Activated CD4-positive, alpha-beta T cell treated with anti-CD3 and anti-CD28 coated beads for 24 hours (primary cell): ENCODE data around the gene ANO1.

ENCODE experiments used
- DNase-seq, 2 donors: peaks; one replicate each; pipeline ENCODE4 v3.0.0-alpha.2; 2020; ENCODE audit warnings: low read depth in 2 of 2

Gene ANO1

DNA sequence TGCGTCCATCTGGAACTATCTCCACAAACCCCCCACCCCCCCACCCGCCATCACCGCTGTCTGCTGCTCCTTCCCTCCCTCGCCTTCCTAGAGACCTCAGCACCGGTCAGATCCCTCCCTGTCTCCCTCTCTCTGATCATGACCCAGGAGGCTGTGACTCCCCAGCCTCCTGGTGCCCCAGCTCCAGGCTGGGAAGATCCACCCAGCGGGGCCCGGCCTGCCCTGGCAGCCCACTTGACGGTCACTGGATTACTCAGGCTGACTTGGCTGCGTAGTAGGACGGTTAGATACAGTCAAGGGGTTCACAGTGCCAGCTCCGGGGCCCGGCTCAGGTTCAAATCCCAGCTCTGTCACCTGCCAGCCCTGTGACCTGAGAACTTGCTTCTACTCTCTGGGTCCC is 59.3 kb downstream of the ANO1 start:
- no peak for DNase-seq

GRCh38 chr11:70138403-70138802 is 60.3 kb downstream of the ANO1 start:
- no peak for DNase-seq

DNA sequence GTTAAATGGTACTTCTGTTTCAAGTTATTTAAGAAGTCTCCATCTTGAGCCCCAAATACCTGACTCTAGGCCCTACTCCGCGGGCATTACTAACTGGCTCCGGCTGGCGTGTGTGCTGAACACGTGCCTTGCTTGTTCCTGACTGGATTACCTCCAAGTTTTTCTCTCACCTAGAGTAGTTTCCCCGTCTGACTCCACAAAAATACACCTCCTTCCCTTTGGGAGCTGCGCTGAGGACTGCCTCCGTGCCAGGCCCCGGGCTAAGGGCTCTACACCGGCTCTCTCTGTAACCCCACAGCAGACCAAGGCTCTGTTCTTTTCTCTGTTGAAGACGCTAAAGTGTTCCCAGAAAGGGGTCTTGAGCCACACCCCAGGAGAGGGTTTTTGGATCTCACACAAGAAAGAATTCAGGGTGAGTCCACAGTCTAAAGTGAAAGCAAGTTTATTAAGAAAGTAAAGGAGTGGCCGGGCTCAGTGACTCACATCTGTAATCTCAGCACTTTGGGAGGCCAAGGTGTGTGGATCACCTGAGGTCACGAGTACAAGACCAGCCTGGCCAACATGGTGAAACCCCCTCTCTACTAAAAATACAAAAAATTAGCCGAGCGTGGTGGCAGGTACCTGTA is 61.8 kb downstream of the ANO1 start:
- DNase-seq, result no peak

DNA sequence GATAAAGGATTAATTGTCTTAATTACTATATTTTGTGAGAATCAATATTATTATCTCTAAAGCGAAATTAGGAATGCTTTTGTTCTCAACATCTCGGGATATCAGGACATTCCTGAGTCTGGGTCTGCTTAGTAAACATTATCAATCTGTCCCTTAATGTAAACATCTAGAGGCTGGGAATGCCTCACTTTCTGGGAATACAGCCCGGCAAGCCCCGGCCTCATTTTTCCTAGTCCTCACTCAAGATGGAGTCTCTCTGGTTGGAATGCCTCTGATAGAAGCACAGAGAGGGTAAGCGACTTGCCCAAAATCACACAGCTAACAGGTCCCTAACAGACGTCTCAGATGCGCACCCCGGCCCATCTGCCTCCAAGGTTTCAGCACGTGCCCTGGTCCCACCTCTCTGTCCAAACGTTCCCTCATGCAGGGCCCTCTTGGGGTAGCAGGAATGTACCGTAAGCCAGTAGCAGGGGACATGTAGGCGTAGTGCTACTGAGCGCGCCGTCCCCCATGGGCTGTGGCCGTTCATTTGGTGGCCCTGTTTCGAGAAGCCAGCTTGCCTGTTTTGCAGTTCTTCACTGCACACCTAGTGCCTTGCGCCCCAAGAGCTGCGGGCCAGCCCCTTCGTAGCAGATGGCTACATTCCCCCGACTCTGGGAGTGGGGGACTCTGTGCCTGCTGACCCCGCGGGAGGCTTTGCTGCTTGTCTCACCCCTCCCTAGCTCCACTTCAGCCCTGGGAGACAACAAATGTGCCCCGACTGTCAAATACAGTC is 62.8 kb downstream of the ANO1 start:
- no peak for DNase-seq

- no peak for DNase-seq
These were observed 63.5 kb downstream of the ANO1 start for GRCh38 chr11:70141486-70142220.

DNA sequence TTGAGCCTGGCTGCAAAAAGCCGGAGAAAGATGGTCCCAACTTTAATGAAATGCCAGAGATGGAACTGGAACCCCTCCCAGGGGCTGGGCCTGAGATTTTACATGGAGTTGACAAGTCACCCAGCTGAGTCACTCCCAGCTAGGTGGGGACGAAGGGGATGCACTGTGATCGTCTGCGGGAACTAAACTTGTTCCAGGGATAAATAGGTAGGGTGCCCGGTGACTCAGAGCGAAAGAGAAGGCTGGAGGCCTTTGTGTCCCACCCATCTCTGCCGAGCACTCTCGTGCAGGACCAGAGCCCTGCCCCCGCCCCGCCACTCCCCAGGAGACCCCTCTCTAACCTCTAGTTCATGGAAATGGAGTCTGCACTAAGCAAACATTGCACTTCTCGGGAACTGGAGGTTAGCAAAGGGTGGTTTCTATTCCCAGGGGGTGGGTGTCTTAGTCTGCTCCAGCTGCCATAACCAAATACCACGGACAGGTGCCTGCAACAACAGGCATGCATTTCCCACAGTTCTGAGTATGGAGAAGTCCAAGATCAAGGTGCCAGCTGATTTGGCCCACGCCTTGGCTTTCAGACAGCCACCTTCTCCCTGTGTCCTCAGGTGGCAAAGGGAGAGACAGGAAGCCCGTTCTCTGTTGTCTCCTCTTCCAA is 64.2 kb downstream of the ANO1 start:
- no peak for DNase-seq

DNA sequence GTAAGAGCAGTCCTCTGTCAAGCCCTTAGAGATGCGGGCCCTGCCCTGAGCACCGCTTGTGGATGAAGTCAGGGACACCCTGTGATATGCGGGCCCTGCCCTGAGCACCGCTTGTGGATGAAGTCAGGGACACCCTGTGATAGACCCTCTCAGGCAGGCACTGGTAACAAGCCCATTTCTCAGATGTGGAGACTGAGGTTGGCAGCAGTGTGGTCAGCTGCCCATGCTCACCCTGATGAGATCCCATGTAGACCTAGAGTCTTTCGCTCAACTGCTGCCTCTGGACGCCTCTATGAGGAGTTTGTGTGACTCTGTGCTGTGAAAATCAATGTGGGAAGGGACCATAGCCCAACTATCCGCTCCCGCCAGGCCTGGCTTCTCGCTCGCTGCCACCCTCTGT is 66.1 kb downstream of the ANO1 start:
- DNase-seq, result no peak

DNA sequence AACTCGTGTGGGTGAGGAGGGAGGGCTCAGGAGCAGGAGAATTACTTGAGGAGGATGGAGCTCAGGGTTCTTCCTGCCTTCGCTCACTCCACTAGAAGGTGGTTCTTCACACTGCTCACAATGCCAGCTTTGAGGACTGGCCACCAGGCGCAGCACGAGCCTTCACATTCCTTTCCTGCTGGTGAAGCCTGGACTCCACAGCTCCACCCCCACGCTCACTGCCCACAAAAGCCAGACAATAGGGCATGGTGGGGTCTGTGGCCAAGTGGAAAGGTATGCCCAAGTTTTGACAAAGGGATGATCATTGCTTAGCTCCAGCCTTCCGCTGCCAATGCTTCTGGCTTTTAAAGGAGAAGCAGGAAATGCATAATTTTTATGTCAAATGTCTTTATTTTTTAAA is 67.0 kb downstream of the ANO1 start:
- DNase-seq, result no peak

- DNase-seq, result no peak
These were observed 67.7 kb downstream of the ANO1 start for GRCh38 chr11:70145841-70146240.

DNA sequence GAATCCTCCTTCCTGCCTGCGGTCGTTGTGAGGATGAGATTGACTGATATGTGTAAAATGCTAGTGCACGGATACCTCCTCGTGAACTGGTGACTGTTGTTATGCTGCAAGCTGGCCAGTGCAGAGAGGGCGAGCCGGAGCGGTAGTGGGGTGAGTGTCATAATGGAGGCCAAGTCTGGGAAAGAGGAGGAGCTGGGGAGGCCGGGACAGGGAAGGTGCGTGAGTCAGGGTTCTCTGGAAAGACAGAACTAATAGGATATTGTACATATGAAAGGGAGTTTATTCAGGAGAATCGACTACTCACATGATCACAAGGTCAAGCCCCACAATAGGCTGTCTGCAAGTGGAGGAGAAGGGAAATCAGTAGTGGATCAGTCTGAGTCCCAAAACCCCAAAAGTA is 68.2 kb downstream of the ANO1 start:
- DNase-seq, result no peak

DNA sequence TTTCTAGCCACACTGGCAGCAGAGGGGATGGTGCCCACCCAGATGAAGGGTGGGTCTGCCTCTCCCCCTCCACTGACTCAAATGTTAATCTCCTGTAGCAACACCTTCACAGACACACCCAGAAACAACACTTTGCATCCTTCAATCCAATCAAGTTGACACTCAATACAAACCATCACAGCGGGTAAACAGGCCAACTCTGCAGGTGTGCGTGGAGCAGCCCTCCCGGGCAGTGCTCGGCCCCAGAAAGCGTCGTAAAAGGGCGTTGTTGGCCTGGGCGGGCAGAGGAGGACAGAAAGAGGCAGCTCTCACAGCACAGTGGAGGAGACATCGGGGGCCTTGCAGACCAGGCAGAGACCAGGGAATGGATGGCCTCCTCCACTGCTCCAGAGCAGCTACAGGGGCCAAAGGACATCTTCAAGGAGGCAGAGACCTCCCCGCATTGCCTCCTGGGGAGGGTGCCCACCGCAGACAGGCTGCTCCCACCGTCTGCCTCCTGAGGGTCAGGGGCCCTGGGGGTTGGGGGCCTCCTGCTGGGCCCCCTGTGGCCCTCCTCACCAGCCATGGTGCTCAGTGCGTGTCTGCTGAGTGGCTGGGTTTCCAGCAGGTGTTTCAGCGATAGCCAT is 68.9 kb downstream of the ANO1 start:
- no peak for DNase-seq

GRCh38 chr11:70147668-70148067 is 69.6 kb downstream of the ANO1 start:
- no peak for DNase-seq

- no peak for DNase-seq
These were observed 73.6 kb downstream of the ANO1 start for GRCh38 chr11:70151671-70152070.

- DNase-seq, result no peak
These were observed 75.1 kb downstream of the ANO1 start for GRCh38 chr11:70153133-70153727.

DNA sequence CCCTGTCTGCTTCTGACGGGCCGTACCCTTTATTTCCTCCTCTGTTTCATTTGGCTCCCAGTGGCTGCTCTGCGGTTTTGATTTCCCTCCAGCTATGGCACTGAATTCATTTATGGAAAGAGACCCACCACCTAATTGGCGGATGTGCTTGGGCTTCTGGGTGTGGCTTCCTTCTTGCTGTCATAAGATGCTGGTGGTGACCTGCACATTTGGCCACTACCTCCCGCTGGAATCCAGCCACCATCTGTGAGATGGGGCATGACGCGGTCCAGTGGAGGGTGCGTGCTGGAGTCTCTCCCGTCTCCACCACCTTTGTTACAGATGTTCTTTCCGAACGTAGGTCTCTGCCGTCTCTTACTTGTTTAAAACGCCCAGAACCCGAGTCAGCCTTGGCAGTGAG is 77.3 kb downstream of the ANO1 start:
- DNase-seq, result no peak

GRCh38 chr11:70156291-70157037 is 78.3 kb downstream of the ANO1 start:
- DNase-seq, result no peak

GRCh38 chr11:70158201-70158600 is 80.1 kb downstream of the ANO1 start:
- no peak for DNase-seq

GRCh38 chr11:70158757-70159389 is 80.8 kb downstream of the ANO1 start:
- no peak for DNase-seq

GRCh38 chr11:70159627-70160570 is 81.8 kb downstream of the ANO1 start:
- DNase-seq, result no peak
